ENCODE results near the gene RILPL1.

RILPL1 gene

GRCh38 chr12:123491056-123491455, 42.5 kb downstream of the RILPL1 start:
- DNase-seq (ENCODE audit: extremely low spot score): no peak
- POLR2A ChIA-PET: no interaction called here
- CTCF ChIA-PET: interaction anchor here (0.7 to 1.1 kb wide), 2 partner anchors 83 to 92 kb away, joined by 3 read pairs; no protein-coding TSS in a partner anchor
- TF ChIP-seq FOXK2 (IDR thresholded peaks at IDR 0.05) (no peak), HDGF (IDR thresholded peaks at IDR 0.05; ENCODE audit: borderline replicate concordance) (no peak), ZNF384 (IDR thresholded peaks at IDR 0.05) (no peak), ELF4 (IDR thresholded peaks at IDR 0.05) (no peak), SUZ12 (IDR thresholded peaks at IDR 0.05) (no peak), PKNOX1 (IDR thresholded peaks at IDR 0.05) (no peak), BHLHE40 (IDR thresholded peaks at IDR 0.05; ENCODE audit: borderline replicate concordance) (no peak)

- ChIA-PET POLR2A (no interaction called here), CTCF (no interaction called here)
- TF ChIP-seq FOXK2 (IDR thresholded peaks at IDR 0.05): no peak
- no peak for TF ChIP-seq FOXM1 (IDR thresholded peaks at IDR 0.05; ENCODE audit: borderline replicate concordance)
- DNase-seq (ENCODE audit: extremely low spot score): no peak
Observed at GRCh38 chr12:123490089-123490488, 43.4 kb downstream of the RILPL1 start.

DNA sequence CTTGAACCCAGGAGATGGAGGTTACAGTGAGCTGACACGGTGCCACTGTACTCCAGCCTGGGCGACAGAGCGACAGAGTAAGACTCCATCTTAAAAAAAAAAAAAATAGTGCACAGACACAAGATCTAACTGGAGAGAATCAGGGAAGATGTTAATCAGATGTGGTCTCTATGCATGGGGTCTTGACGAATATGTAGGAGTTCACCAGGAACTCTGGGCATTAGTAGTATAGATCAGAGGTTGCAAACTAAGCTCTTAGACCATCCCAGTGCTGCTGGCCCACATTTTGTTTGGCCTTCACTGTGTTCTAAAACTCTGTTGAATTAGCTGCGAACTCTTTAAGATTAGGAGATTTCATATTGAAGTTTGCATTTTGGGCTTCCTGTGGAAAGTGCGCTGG, 43.9 kb downstream of the RILPL1 start:
- no peak for DNase-seq (ENCODE audit: extremely low spot score)
- POLR2A ChIA-PET: interaction anchor here (0.6 to 1.1 kb wide), 2 partner anchors 14 to 31 kb away, joined by 3 to 4 read pairs; no protein-coding TSS in a partner anchor
- CTCF ChIA-PET: no interaction called here
- TF ChIP-seq SP1 (IDR thresholded peaks at IDR 0.05) (no peak), ZNF384 (IDR thresholded peaks at IDR 0.05) (no peak), L3MBTL2 (conservative IDR thresholded peaks at IDR 0.05) (no peak), TARDBP (IDR thresholded peaks at IDR 0.05) (no peak), CTBP1 (IDR thresholded peaks at IDR 0.05; ENCODE audit: borderline replicate concordance) (no peak), NFRKB (IDR thresholded peaks at IDR 0.05) (no peak), SUZ12 (IDR thresholded peaks at IDR 0.05) (no peak)

DNA sequence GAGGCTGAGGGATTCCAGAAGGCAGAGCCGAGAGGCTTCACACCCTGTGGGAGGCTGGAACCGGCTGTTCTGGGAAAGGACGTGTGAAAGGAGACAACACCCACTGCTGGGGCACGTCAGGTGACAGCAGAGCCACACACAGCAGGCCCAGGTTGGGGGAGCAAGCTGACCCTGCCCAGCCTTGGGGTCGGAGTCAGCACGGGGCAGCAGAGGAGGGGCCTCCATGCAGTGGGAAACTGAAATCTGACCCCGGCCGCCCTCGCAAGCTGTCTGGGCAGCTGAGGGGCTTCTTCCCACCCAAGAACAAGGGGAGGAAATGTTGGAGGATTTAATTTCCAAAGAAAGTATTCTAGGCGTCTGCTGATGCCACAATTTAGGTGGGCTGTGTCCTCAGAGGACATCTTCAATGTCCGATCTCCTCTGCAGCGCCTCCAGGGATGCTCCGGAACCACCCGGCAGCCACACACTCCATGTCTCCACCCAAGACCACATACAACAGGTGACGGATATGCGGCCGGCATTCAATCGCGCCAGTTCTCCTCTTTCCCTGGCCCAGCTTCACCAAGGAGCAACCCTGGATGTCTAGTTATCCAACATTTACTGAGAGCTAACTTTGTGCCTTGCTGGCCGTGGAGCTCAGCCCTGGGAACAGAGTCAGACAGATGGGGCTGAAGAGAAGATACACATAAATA, 44.8 kb downstream of the RILPL1 start:
- POLR2A ChIA-PET: interaction anchor here (1.1 kb wide), 1 partner anchor 13 kb away, joined by 3 read pairs; no protein-coding TSS in a partner anchor

DNA sequence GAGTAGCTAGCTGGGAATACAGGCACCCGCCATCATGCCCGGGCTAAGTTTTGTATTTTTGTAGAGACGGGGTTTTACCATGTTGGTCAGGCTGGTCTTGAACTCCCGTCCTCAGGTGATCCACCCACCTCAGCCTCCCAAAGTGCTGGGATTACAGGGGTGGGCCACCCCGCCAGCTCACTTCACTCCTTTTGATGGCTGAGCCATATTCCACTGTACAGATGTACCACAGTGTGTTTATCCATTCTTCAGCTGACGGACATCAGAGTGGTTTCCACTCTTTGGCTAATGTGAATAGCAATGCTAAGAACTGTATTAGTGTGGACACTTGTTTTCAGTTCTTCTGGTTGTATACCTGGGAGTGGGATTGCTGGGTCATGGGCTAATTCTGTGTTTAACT, 46.1 kb downstream of the RILPL1 start:
- DNase-seq (ENCODE audit: extremely low spot score): no peak
- CTCF ChIA-PET: no interaction called here
- TF ChIP-seq BHLHE40 (IDR thresholded peaks at IDR 0.05; ENCODE audit: borderline replicate concordance) (no peak), NFRKB (IDR thresholded peaks at IDR 0.05) (no peak), ZNF384 (IDR thresholded peaks at IDR 0.05) (no peak), HDGF (IDR thresholded peaks at IDR 0.05; ENCODE audit: borderline replicate concordance) (no peak), TARDBP (IDR thresholded peaks at IDR 0.05) (no peak)
- POLR2A ChIA-PET: no interaction called here

More for the DNA sequence above, 44.8 kb downstream of the RILPL1 start:
- CTCF ChIA-PET: no interaction called here
- DNase-seq (ENCODE audit: extremely low spot score): no peak
- TF ChIP-seq SP1 (IDR thresholded peaks at IDR 0.05): no peak
- no peak for TF ChIP-seq NFRKB (IDR thresholded peaks at IDR 0.05)
- no peak for TF ChIP-seq BHLHE40 (IDR thresholded peaks at IDR 0.05; ENCODE audit: borderline replicate concordance)
- TF ChIP-seq FOXA1 (IDR thresholded peaks at IDR 0.05): no peak

GRCh38 chr12:123485756-123486155, 47.8 kb downstream of the RILPL1 start:
- POLR2A ChIA-PET: no interaction called here
- TF ChIP-seq FOXM1 (IDR thresholded peaks at IDR 0.05; ENCODE audit: borderline replicate concordance): no peak
- no peak for TF ChIP-seq SUZ12 (IDR thresholded peaks at IDR 0.05)
- no peak for TF ChIP-seq SP1 (IDR thresholded peaks at IDR 0.05)
- TF ChIP-seq FOXK2 (IDR thresholded peaks at IDR 0.05): no peak
- no peak for TF ChIP-seq HDGF (IDR thresholded peaks at IDR 0.05; ENCODE audit: borderline replicate concordance)
- TF ChIP-seq BHLHE40 (IDR thresholded peaks at IDR 0.05; ENCODE audit: borderline replicate concordance): no peak
- TF ChIP-seq ELF4 (IDR thresholded peaks at IDR 0.05): no peak
- no peak for TF ChIP-seq ZNF384 (IDR thresholded peaks at IDR 0.05)
- no peak for TF ChIP-seq LEF1 (IDR thresholded peaks at IDR 0.05; ENCODE audit: borderline replicate concordance)
- no peak for TF ChIP-seq ARNT (IDR thresholded peaks at IDR 0.05)
- TF ChIP-seq L3MBTL2 (conservative IDR thresholded peaks at IDR 0.05): no peak
- TF ChIP-seq NFRKB (IDR thresholded peaks at IDR 0.05): no peak
- no peak for TF ChIP-seq FOXA1 (IDR thresholded peaks at IDR 0.05)
- no peak for TF ChIP-seq TARDBP (IDR thresholded peaks at IDR 0.05)
- TF ChIP-seq PKNOX1 (IDR thresholded peaks at IDR 0.05): no peak
- no peak for TF ChIP-seq CTBP1 (IDR thresholded peaks at IDR 0.05; ENCODE audit: borderline replicate concordance)
- DNase-seq (ENCODE audit: extremely low spot score): no peak
- CTCF ChIA-PET: no interaction called here

DNA sequence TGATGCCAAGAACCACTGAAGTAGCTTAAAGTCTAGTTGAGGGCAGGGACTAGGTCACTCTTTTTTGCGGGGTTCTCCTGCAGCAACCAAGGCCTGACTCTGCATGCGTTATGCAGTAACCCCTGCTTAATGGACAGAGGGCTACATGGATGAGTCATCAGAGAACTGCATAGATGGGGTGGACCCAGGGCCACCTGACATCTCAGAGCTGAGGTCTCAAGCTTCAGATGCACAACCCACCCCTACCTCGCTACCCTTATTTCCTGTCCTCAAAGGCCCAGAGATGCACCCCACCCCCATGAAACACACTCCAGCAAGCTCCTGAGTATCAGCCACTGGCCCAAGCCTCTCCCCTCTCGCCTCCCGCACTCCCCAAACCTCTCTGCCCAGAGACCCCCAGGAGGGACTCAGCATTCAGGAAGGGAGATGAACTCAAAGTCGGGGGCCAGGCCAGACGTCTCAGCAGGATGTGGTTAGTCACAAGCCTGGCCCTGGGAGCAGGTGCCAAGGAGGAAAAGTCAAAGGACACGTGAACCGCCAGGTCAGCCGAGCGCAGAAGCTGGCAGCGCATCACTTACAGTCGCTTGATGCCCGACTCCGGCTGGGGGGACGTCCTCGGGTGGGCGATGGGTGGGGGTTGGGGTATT, 49.8 kb downstream of the RILPL1 start:
- CTCF ChIA-PET: no interaction called here
- no peak for DNase-seq (ENCODE audit: extremely low spot score)
- TF ChIP-seq BHLHE40 (IDR thresholded peaks at IDR 0.05; ENCODE audit: borderline replicate concordance) (no peak), CTBP1 (IDR thresholded peaks at IDR 0.05; ENCODE audit: borderline replicate concordance) (no peak), TARDBP (IDR thresholded peaks at IDR 0.05) (no peak), PKNOX1 (IDR thresholded peaks at IDR 0.05) (no peak), L3MBTL2 (conservative IDR thresholded peaks at IDR 0.05) (no peak), SUZ12 (IDR thresholded peaks at IDR 0.05) (no peak), LEF1 (IDR thresholded peaks at IDR 0.05; ENCODE audit: borderline replicate concordance) (no peak), ELF4 (IDR thresholded peaks at IDR 0.05) (no peak)
- POLR2A ChIA-PET: interaction anchor here (1.2 kb wide), 1 partner anchor 101 kb away, joined by 4 read pairs; the partner anchor contains the start of gene TMED2

Data from HEK293T (cell line).